ENCODE data around the gene UNC5A. TPM values are rescaled to one million over a fixed set of nuclear protein-coding genes. Genes with fewer than 3 reads are reported as not detected.

UNC5A gene
- total RNA-seq, 1 experiment from 2014 or later, result 0.28 TPM

DNA sequence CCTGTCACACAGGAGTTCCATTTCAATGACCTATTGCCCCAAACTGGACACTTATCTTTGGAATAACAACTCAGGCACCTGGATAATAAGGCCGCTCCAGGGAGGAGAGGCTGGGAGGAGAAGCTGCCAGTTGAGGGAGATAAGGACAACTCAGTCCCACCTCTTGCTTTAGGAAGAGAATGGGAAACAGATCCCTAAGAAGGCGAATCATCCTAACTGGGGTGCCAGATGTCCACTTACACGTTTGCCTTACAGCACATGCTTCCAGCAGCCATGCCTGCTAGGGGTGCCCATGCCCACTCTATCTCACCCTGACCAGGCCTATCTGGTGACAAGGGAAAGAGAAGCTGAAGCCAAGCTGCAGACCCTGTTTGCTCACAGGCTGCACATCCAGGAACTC, 82.3 kb downstream of the UNC5A start:
- DNase-seq (ENCODE audit: low spot score), result no peak

- DNase-seq (ENCODE audit: low spot score), result no peak
Measured at GRCh38 chr5:176894298-176894697, 83.9 kb downstream of the UNC5A start.

GRCh38 chr5:176895831-176896230, 85.5 kb downstream of the UNC5A start:
- DNase-seq (ENCODE audit: low spot score), result no peak

- no peak for DNase-seq (ENCODE audit: low spot score)
Measured at GRCh38 chr5:176897263-176897662, 86.9 kb downstream of the UNC5A start.

DNA sequence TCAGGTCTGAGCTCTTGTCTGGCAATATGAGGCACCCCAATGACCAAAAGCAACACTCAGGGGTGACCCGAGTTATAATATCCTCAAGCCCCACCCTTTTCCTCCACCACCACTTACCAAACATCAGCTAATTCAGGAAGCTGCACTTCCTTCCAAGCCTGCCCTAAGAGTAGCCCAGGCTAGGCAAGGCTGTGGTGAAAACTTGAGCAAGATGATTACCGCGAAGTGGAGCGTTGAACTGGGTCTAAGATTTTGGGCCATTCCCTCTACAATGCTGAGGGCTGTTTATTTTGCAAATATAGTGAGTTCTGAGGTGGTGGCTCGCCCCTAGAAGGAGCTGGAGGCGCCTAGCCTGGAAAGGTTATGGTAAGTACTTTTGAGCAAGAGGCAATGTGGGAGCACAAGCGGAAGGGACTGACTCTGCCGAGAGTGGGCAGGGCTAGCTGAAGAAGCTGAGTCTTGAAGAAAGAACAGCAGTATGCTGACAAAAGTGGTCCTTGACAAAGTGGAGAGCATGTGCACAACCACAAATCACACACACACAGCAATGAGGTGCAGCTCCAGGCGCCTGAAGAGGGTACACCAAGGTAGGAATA, 89.0 kb downstream of the UNC5A start, which contains the start of gene HK3:
TSS of gene HK3 (minus strand) at position 51 of the 596 bp plus-strand sequence. CDS start 3,187 bp downstream, outside the sequence.
- DNase-seq (ENCODE audit: low spot score), result no peak

DNA sequence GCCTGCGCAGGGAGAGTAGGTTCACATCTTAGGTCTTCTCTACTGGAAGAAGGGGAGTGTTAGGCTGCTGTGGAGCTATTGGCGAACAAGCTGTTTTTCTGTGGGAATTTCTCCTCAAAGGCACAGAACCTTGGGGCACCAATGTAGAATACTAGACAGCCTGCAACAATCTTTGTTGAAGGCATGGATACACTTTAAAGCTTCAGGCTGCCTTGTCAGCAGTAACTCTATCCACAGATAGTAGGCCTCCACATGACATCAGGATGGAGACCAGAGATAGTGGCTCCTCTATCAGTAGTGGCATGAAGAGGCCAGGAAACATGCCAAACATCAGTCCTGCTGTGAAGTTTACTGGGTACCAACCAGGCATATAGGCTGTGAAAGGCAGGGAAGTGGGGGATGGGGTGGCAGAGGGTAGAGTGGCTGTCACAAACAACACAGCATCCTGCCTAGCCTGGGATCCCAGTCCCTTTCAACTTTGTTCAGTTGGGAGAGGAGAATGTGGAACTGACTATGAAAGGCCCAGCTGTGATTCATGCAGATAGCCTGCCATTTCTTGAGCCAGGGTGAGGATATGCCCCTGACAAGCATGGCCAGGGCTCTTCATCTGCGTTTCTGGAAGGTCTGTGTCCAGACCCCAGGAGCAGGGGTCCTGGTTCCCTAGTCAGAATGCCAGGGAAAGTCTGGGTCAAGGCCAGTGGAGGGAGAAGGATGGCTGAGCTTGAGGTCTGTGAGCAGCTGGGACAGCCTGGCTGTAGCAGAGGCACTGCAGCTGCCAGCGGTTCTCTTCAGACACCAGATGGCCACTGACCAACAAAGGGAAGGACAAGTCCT, 89.8 kb downstream of the UNC5A start:
- DNase-seq (ENCODE audit: low spot score), result no peak

DNA sequence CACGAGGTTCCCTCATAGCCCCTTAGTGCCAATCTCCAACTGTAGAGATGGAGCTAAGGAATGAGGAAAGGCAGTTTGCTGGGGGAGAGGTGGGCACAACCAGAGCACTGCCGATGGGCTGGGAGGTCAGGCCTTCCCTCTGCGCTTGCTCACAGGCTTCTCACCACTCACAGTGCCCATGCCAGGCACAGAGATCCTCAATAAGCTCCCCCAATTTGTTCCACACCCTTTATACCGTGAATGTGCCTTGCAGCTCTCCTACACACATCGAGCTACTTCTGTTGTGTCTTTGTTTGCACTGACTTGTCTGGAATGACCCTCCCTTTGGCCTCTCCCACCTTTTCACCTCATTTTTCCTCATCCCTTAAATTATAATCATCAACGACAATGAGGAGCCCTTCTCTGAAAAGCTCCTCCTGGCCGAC, 90.4 kb downstream of the UNC5A start:
- no peak for DNase-seq (ENCODE audit: low spot score)

DNA sequence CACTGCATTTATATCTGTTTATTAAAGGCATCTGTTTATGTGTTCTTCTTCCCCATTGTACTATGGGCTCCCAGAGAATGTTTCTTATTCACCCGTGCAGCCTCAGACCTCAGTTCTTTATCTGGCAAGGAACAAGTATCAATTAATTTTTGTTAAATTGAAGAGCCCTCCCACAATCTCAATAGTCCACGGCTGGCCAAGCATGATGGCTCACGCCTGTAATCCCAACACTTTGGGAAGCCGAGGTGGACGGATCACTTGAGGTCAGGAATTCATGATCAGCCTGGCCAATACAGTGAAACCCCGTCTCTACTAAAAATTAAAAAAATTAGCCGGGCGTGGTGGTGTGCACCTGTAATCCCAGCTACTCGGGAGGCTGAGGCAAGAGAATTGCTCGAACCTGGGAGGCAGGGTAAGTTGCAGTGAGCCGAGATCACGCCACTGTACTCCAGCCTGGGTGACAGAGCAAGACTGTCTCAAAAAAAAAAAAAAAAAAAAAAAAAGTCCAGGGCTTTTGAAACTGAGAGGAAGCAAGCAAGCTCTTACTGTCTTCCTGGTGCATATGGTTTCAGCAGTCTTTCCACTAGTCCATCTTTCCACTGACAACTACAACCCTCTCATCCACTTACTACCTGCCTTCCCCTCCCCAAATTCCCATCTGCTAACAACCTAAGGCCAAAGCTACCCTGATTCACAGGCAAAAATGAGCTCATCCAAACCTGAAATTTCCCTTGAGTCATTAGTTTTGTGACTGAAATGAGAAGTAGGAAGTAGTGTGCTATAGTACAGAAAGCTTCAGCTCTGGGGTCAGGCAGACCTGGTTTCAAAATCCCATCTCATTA, 91.1 kb downstream of the UNC5A start:
- no peak for DNase-seq (ENCODE audit: low spot score)

GRCh38 chr5:176902102-176902814, 91.9 kb downstream of the UNC5A start:
- DNase-seq (ENCODE audit: low spot score), result no peak

GRCh38 chr5:176902911-176903664, 92.7 kb downstream of the UNC5A start:
- no peak for DNase-seq (ENCODE audit: low spot score)

DNA sequence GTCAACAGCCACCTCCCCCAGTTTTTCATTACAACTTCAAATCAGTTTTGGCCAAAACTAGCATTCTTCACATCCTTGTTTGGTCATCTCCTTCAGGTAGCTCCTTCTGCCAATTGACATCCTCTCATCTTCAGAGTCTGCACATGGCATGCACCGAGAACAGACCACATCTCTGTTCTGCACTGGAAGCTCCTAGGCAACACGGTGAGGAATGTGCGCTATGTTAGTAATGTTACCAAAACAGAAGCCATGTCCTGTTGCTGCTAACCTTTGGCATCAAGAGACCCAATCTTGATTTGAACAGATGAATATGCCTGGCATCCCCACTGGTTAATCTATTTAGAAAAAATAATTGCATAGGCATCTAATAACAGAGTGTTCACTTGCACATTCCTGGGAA, 93.9 kb downstream of the UNC5A start:
- no peak for DNase-seq (ENCODE audit: low spot score)

GRCh38 chr5:176906126-176906525, 95.8 kb downstream of the UNC5A start:
- DNase-seq (ENCODE audit: low spot score), result no peak

GRCh38 chr5:176906796-176907195, 96.4 kb downstream of the UNC5A start:
- DNase-seq (ENCODE audit: low spot score), result no peak

- DNase-seq (ENCODE audit: low spot score), result no peak
Measured at GRCh38 chr5:176908675-176909368, 98.5 kb downstream of the UNC5A start.

DNA sequence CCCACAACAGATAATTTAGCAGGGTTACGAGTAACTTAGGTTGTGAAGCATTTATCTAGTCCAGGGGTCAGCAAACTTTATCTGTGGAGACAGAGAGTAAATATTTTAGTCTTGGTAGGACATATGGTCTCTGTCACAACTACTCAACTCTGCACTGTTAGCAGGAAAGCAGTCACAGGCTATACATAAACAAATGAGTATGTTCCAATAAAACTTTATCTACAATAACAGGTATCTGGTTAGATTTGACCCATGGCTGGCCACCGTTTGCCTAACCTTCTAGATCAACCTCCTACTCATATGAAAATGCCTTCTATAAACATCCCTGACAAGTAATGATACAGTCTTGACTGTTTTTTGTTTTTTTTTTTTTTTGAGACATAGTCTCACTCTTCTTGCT, 101.8 kb downstream of the UNC5A start:
- no peak for DNase-seq (ENCODE audit: low spot score)

DNA sequence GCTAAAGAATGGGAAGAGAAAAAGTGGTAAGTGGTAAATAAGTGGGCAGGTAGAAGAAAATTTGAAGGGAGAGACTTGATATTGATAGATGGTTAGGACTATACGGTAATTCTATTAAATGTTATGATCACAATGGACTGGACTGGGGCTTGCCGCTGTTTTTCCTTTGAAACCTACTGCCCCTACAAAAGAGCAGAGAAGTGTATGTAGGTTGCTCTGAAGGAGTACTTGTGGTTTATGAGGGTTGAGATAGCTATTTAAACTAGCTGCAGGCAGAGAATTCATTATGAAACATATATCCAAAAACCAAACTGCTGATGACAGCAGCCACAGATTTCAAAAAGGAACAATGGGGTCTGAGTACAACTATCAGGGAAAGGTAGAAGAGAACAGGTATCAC, 105.5 kb downstream of the UNC5A start:
- DNase-seq (ENCODE audit: low spot score), result no peak

GRCh38 chr5:176916337-176916736, 106.0 kb downstream of the UNC5A start:
- no peak for DNase-seq (ENCODE audit: low spot score)

DNA sequence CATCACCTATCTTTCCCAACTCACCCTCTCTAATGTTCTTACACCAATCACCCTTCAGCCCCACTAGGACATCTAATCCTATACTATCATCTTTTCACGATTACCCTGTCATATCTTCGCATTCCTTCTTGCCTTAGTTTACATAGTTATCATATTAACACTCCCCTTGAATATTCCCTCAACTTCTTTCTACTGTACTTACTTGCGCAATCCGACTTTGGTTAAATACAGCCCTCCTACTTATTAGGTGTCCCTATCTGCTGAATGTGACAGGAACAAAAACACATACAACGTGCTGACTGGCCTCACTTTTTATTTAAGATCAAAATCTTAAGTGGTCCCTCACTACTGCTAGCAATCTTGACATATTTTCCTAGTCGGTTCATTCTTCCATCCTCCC, 108.3 kb downstream of the UNC5A start:
- no peak for DNase-seq (ENCODE audit: low spot score)

DNA sequence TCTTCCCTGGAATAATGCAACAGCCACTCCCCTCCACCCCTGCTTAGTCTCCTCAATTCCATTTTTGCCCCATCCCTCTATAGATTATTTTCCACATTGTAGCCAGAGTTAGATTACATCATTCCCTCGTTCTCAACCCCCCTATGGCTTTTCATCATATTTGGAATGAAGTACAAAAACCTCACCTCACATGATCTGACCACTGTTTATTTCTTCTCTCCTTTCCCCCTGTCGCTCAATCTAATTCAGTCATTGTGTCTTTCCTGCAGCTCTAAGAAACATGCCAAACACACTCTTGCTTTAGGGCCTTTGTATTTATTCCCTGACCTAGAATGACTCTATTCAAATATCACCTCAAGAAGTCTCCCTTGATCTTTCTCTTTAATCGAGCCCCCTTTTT, 111.4 kb downstream of the UNC5A start:
- DNase-seq (ENCODE audit: low spot score), result no peak

DNA sequence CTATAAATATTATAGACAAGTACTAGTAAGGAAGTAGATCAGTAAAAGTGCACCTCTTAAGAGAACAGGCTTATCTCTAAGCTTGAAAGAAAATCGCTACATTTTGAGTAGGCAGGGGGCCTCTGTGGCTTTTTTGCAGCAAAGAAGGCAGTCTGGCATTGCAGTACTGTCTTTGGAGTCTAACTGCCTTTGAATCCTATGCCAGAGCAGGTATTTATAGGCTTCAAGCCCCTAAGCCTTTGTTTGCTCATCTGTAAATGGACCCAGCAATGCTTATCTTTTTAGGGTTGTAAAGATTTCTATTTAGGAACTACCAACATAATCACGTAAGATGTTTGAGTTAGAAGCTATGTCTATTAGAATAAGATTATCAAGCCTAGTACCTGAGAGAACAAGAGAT, 112.5 kb downstream of the UNC5A start:
- no peak for DNase-seq (ENCODE audit: low spot score)

Data from HT-29 (cell line).